Epidermal melanocyte (primary cell): ENCODE results near the gene MRPL49.

Experiments
- DNase-seq: peaks from one replicate; pipeline ENCODE4 v3.0.0; 2011; ENCODE audit warnings: low spot score; ENCODE audit not compliant: insufficient read length

The MRPL49 gene

GRCh38 chr11:65102142-65103095 lies 19.7 kb upstream of the MRPL49 start:
- no peak for DNase-seq

- DNase-seq, result no peak
Observed at GRCh38 chr11:65103476-65103875, 18.6 kb upstream of the MRPL49 start.

GRCh38 chr11:65104628-65105027 lies 17.5 kb upstream of the MRPL49 start:
- no peak for DNase-seq

GRCh38 chr11:65107078-65107477 lies 15.0 kb upstream of the MRPL49 start:
- DNase-seq, result no peak

DNA sequence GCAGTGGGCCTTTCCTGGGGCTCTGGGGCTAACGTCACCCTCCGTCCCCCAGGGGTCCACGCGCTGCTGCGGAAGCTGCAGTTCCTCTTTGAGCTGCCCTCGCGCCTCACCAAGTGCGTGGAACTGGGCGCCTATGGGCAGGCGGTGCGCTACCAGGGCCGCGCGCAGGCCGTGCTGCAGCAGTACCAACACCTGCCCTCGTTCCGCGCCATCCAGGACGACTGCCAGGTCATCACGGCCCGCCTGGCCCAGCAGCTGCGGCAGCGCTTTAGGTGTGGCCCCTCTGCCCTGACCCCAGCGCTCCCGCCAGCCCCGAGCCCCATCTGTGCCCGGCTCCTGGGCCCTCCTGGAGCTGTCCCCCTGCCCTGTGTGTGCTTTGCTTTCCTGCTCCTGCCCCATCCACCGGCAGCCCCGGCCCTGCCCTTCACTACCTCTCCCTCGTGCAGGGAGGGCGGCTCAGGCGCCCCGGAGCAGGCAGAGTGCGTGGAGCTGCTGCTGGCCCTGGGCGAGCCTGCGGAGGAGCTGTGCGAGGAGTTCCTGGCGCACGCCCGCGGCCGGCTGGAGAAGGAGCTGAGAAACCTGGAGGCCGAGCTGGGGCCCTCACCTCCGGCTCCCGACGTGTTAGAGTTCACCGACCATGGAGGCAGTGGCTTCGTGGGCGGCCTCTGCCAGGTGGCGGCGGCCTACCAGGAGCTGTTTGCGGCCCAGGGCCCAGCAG lies 14.2 kb upstream of the MRPL49 start:
- no peak for DNase-seq

DNA sequence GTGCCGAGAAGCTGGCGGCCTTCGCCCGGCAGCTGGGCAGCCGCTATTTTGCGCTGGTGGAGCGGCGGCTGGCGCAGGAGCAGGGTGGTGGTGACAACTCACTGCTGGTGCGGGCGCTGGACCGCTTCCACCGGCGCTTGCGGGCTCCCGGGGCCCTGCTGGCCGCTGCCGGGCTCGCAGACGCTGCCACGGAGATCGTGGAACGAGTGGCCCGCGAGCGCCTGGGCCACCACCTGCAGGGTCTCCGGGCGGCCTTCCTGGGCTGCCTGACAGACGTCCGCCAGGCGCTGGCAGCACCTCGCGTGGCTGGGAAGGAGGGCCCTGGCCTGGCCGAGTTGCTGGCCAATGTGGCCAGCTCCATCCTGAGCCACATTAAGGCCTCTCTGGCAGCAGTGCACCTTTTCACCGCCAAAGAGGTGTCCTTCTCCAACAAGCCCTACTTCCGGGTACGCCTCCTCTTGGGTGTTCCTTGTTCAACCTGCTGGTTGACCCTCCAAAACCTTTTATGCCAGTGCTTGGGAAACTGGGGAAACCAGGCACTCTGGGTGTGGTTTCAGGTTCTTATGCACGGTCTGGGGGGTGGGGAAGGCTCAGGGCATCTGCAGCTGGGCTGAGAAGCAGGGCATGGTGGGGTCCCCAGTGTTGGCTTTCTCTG lies 13.5 kb upstream of the MRPL49 start:
- no peak for DNase-seq

- DNase-seq, result no peak
Observed at GRCh38 chr11:65109231-65110198, 12.6 kb upstream of the MRPL49 start.

GRCh38 chr11:65110354-65110861 lies 11.7 kb upstream of the MRPL49 start:
- DNase-seq, result peak; percentile 89

DNA sequence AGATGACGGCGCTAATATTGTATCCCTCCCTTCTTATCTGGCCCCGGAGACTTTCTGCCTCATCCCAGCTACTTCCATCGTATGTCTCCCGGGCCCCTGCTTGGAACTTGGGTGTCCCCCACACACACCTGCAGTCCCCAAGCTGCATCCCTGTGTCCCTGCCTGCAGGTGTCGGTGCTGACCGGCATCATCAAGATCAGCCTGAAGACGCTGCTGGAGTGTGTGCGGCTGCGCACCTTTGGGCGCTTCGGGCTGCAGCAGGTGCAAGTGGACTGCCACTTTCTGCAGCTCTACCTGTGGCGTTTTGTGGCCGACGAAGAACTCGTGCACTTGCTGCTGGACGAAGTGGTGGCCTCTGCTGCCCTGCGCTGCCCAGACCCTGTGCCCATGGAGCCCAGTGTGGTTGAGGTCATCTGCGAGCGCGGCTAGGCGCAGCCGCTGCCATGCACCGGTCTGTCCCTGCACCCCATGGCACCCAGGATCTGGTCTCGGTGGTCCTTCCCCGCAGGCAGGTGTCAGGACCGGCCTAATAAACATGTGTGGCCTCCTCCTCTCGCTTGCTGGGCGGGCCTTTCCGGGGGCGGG lies 10.9 kb upstream of the MRPL49 start:
- DNase-seq, result no peak

DNA sequence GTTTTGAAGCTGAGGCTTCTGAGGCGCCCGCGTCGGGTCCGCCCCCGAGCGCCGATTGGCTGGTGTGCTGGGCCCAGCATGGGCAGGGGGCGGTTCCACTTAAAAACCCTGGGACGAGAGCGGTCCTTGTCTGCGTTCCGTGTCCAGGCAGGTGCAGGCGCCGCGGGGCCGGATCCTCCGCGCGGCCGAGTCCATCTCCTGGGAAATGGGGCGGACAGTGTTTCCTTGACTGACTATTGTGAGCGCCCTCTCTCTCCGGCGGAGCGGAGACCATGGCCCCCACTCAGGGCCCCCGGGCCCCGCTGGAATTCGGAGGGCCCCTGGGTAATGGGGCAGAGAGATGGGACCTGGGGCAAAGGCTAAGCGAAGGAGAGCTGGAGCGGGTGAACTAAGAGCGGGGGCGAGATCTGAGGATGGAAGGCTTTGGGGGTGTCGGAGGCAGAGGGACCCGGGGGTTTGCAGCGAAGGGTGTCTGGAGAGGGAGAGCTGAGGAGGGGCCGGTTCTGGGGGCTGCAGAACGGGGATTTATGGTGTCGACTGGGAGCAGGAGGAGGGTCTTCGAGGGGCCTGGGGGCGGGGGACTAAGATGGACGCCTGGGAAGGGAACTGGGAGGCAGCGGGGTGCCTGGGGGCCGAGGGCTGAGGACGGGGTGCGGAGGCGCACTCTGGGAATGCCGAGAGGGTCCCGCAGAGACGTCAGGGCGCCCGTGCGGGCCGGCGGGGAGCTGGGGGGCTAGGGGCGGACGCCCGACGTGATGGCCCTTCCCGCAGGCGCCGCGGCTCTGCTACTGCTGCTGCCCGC lies 10.2 kb upstream of the MRPL49 start, which contains the start of gene TM7SF2:
TSS of gene TM7SF2 (plus strand) at position 129 of the 802 bp plus-strand sequence. CDS start at position 273, 144 bp downstream.
- DNase-seq, result peak; percentile 98

- peak; percentile 57 for DNase-seq
Observed at GRCh38 chr11:65112546-65113360, 9.4 kb upstream of the MRPL49 start.

DNA sequence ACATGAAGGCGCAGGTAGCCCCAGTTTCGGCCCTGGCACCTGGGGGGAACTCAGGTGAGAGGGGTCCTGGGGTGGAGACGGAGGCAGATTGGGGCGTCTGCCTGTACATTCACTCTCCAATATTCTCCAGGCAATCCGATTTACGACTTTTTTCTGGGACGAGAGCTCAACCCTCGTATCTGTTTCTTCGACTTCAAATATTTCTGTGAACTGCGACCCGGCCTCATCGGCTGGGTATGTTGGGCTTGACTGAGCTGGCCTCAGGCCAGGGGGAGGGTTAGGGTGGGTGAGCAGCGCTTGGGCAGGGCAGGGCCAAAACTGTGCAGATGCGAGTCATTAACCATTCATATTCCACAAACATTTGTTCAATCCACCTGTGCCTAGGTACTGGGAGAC lies 8.8 kb upstream of the MRPL49 start:
- DNase-seq, result no peak

- DNase-seq, result no peak
Observed at GRCh38 chr11:65113839-65114238, 8.3 kb upstream of the MRPL49 start.

DNA sequence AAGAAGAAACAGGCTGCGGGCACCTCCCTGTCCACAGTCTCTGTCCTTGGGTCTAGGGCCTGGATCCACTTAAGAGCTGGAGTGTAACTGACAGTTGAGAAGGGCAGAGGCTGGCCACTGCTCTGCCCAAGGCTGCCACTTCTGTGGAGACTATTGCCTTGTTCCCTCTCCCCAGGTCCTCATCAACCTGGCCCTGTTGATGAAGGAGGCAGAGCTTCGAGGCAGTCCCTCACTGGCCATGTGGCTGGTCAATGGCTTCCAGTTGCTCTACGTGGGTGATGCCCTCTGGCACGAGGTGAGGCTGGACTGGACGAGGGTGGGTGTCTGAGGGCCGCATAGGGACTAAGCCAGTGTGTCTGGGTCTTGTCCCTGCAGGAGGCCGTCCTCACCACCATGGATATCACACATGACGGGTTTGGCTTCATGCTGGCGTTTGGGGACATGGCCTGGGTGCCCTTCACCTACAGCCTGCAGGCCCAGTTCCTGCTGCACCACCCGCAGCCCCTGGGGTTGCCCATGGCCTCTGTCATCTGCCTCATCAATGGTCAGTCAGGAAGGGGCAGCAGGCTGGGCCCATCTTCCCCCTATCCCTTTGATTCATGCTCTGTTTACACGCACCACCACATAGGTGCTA lies 7.5 kb upstream of the MRPL49 start:
- DNase-seq, result no peak

- DNase-seq, result no peak
Observed at GRCh38 chr11:65115361-65116082, 6.6 kb upstream of the MRPL49 start.

- no peak for DNase-seq
Observed at GRCh38 chr11:65116370-65117205, 5.5 kb upstream of the MRPL49 start.
